HG03460 (cell line): ENCODE results near the gene MAP4.

Experiments used
- ATAC-seq: cut with Tn5 transposase; IDR thresholded peaks from one replicate; pipeline ENCODE4 v1.9.1; 2021; ENCODE audit not compliant: unreplicated experiment

The MAP4 gene

GRCh38 chr3:47867451-47868044 is 148.7 kb downstream of the MAP4 start:
- ATAC-seq, result no peak

- ATAC-seq, result no peak
Observed at GRCh38 chr3:47865192-47865591, 151.0 kb downstream of the MAP4 start.

DNA sequence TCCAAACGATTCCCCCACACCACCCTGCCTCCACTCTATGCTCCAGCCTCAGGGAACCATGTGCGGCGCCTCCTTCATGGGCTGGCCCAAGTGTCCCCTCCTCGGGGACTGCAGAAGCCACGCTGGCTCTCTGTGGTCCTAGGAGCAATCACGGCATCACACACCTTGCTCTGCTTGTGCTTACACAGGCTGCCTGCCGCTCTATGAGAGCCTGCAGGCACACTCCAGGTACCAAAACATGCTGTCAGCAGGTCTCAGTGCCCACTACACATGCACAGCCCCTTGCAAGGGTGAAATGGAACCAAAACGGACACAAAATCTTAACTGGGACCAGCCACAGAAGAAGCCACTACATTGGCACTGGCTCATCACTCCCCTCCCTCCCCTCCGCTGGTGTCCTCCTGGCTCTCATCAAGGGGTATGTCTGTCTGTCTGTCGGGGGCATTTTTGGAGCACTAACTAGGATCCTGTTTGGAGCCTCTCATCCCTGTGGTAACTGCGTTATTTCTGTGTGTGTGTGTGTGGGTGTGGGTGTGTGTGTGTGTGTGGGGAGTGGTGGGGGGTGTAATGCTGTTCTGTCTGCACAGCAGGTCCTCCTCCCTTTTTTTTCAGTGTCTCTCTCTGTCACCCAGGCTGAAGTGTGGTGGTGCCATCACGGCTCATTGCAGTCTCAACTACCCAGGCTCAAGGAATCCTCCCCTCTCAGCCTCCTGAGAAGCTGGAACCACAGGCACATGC is 152.7 kb downstream of the MAP4 start:
- ATAC-seq, result no peak

DNA sequence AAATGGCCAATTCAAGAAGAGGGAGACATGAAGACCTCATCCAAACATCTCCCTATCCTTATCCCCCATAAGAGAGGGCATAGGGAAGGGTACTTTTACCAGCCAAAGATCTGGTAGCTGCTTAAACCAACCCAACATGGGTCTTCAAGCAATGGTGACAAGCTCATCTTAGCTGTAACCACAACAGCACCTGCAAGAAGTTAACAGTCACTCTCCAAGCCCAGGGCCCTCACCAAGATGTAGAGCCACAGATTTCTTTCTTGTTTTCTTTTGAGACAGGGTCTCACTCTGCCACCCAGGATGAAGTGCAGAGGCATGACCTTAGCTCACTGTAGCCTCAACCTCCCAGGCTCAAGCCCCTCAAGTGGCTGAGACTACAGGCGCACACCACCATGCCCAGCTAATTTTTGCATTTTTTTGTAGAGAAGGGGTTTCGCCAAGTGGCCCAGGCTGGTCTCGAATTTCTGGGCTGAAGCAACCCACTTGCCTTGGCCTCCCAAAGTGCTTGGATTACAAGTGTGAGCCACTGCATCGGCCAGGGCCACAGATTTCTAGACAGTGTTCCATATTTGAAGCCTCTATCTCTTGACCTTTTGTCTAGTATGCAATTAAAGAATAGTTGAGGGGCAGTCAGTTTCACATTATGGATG is 156.1 kb downstream of the MAP4 start:
- no peak for ATAC-seq

DNA sequence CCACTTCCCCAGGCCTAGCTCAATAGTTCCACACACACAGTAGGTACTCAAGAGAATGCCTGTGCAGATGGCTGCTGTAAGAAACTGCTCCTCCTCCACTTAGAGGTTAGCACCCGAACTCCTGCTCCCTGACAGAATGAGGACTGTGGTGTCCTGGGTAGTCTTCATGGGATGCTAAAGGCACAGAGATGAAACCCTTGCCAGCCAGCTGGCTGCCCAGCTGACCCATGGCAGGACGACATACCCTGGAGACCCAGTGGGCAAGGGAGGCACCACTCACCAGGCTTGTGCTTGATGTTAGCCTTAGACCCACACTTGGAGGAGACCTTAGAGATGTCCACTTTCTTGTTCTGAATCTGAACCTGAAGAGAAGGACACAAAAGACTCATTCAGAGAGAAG is 159.1 kb downstream of the MAP4 start:
- no peak for ATAC-seq

DNA sequence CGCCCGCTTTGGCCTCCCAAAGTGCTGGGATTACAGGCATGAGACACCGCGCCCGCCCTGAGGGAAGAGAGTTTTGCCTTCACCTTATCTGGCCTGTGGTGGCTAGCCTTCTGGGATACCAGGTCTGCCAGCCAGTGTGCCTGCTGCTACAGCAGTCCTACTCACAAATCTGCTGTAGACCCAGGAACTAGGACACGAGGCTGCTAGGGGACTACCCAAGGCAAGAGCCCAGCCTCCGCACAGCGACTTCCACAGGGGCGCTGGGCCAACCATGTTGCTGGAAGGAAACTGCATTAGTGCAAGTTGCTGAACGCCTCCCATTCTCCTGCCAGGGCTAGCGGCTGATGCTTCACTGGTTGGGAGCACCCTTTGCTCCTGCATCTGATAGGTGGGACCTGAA is 159.5 kb downstream of the MAP4 start:
- ATAC-seq, result no peak

DNA sequence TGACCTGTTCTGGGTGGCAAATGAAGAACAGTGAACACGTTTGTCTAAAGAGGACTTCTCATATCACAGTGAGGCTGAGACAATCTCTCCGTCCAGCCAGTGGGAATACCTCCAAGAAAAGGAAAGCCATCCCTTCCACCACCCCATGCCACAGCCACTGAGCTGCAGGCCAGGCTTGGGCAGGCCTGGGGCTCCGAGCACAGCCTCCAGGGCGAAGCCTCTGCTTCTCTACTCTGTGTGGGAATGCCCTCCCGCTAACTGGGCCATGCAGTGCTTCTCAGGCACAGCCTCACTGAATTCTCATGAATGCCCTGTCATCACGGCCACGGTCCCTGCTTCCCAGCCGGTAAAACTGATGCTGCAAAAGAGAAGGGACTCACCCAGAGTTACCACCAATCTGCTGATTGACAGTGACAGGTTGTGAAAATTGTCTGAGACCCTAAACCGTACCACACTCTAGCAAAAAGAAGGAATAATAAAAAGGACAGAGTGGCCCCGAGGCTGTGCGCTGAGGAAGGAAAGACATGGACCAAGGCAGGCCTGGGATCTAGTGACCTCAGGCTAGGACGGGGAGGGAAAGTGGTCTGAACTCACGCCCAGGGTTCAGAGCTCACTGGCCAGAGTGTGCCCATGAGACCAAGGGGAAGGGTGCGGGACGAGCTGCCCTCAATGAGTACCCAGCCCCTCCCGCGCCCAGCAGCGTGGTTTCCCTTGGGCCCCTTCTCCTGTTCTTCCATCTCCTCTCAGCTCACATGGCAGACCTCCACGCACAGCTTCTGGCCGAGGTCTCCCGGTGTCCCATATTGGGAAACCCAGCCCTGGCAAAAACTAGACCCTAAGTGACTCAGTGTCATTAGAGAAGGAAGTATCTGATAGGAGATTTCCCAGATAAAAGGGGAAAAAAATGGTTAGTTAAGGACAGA is 160.5 kb downstream of the MAP4 start:
- ATAC-seq, result no peak

DNA sequence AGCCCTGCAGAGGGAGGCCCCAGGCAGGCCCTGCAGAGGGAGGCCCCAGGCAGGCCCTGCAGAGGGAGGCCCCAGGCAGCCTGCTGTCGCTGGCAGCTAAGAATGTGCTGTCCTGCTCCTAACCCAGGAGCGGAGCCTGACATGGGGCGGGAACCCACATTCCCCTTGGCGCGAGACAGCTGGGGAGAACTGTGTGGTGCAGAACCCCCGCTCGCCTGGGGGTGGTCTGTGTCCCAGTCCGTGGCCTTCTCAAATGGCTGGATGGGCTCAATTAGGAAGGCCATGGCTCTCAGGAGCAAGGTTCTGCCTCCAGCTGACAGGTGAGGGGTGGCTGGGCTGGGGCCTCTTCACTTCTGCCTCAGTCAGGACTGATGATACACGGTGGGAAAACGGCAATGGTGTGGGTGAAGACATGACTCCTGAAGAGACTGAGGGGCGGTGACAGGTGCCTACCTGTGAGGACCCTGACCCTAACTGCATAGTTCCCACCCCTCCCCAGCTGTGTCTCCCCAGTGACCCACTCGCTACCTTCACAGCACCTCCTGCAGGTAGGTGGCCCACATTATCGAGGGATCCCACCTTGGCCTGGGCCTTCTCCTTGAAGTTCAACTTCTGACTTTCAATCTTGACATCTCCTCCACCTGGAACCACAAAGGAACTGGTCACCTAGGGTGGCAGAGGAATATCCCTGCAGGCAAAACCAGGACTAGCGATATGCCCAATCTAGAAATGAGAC is 161.3 kb downstream of the MAP4 start:
- ATAC-seq, result no peak

- ATAC-seq, result no peak
Observed at GRCh38 chr3:47854267-47854666, 161.9 kb downstream of the MAP4 start.

GRCh38 chr3:47852604-47853602 is 163.3 kb downstream of the MAP4 start:
- no peak for ATAC-seq

DNA sequence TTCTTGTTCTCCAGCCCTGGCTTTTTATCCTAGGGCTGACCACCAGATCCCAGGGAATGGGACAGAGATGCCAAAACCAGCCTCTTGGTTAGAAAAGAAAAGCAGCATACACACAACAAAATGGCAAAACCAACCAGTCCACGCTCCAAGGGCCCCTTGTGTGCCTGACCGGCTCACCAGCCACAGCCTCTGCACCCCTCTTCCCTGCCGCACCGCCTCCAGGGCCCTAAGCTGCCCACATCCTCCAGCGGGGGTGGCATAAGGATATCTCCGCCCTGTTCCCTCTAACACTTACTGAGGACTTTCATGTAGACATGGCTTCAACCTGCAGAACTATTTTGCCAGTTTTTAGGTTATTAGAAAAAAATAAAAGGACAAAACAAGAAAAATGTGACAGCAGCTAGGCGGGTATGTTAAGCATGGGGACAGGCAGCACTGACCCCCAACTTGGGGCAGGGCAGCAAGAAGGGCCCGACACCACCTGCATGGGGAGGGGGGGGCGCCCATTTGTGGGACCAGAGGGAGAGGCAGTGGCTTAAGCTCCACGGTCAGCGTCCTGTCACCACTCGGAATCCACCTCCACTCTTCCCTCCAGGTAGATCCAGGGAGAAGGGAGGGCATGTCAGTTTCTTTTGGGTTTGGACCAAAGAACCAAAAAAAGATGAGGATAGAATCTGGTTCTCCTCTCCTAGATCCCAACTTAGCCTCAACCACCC is 164.2 kb downstream of the MAP4 start:
- no peak for ATAC-seq

DNA sequence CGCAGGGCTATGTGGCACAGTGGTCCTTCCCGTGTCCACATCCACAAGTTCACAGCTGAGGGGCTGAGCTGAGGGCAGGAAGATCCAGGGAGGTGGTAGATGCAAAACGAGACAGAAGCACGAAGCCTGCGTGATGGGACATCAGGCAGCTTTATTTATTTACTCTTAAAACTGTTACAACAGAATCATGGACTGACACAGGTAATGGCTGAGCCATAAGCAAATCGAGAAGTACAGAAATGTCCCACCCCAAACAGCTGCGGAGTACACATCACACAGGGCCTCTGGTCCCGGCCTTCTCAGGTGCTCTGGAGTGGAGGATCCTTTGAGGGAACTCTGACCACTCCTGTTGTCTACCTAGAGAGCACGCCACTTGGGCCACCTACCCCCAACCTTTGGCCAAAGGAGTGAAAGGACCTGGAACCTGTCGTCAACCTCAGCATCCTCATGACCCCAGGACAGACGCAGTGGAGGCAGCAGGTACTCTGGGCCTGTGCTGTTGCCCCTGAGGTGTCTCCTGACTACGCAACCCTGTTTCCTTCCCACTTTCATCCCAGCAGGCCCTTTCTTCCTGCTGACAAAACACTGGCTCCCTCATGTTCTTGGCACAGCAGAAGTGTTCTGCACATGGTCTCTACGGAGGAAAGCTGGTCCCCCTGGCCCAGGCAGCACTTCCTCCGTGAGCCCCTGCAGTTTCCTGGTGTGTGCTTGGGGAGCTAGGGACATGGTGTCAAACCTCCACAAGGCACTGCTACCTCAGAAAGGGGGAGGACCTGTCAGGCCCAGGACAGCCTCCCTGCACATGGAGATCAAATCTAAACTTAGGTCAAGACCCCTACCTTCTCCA is 165.4 kb downstream of the MAP4 start:
- no peak for ATAC-seq

DNA sequence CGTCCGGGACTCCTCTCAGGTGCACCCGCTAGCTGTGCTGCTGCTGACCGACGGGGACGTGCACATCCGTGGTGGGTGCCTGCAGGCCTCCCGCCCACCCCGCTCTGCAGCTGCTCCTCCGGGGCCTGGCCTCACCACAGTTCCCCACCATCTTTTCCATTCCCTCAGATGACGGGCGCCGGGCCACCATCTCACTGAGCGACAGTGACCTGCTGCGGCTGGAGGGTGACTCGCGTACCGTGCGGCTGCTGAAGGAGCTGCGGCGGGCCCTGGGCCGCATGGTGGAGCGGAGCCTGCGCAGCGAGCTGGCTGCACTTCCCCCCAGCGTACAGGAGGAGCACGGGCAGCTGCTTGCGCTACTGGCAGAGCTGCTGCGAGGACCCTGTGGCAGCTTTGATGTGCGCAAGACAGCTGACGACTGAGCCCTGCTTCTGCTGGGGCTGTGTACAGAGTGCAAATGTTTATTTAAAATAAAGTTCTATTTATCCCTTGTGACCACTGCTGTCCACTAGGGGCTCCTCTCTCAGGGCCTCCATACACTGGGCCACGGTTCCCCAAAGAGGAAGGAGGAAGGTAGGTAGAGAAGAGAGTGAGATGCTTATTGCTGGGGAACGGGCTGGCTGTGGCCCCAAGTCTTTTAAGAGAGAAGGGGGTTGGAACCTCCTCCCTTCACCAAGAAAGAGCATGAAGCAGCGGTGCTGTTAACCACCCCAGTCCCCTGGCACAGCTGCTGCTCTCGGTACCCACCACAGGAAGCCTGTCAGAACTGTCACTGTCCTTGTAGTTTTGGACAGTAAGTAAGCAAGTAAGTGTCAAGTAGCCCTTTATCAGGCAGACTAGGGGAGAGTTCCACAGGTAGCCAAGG is 166.3 kb downstream of the MAP4 start:
- ATAC-seq, result no peak

DNA sequence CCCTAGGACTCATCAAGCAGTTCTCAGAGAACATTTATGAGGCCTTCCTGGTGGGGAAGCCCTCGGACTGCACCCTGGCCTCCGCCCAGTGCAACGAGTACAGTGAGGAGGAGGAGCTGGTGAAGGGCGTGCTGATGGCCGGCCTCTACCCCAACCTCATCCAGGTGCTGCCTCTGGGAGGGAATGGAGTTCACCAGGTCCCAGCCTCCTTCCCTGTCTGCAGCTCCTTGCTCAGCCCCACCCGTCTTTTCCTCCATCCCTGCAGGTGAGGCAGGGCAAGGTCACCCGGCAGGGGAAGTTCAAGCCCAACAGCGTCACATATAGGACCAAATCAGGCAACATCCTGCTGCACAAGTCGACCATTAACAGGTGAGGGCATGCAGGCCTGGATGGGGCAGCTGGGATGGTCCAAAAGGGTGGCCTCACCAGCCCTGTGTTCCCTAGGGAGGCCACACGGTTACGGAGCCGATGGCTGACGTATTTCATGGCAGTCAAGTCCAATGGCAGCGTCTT is 167.0 kb downstream of the MAP4 start:
- ATAC-seq, result no peak

- no peak for ATAC-seq
Observed at GRCh38 chr3:47848599-47849117, 167.6 kb downstream of the MAP4 start.

GRCh38 chr3:47847801-47848518 is 168.3 kb downstream of the MAP4 start:
- no peak for ATAC-seq
